GM10847 (cell line): ENCODE measurements around the gene PRAMEF4.
"Not testable (repeated sequence)": the region's sequence is repeated elsewhere in the genome, so short reads cannot be mapped to it uniquely, and the experiment has no call there.

ENCODE experiments used
- POLR2A ChIP-seq: IDR thresholded peaks from 2 replicates; pipeline ENCODE4 v1.6.1; 2011; ENCODE audit not compliant: insufficient read length; ENCODE audit errors: extremely low read depth

PRAMEF4 gene

GRCh38 chr1:12886101-12886500 is at the start of gene PRAMEF4:
Gene PRAMEF4 (minus strand): TSS chr1:12886201. CDS start chr1:12883394, 2,807 bp downstream.
- TF ChIP-seq POLR2A = not testable (repeated sequence)

- TF ChIP-seq POLR2A = not testable (repeated sequence)
These were observed 30.3 kb upstream of the PRAMEF4 start, which contains the start of gene PRAMEF7 for GRCh38 chr1:12916310-12916709. Gene PRAMEF7 (plus strand): TSS chr1:12916610. CDS start chr1:12917693, 1,083 bp downstream.

- not testable (repeated sequence) for TF ChIP-seq POLR2A
These were observed 12.2 kb upstream of the PRAMEF4 start, which contains the start of gene PRAMEF10 for GRCh38 chr1:12898170-12898569. Gene PRAMEF10 (minus strand): TSS chr1:12898270. CDS start chr1:12895847, 2,423 bp downstream.

- not testable (repeated sequence) for TF ChIP-seq POLR2A
These were observed 29.2 kb downstream of the PRAMEF4 start, which contains the start of gene PRAMEF2 for GRCh38 chr1:12856786-12857185. Gene PRAMEF2 (plus strand): TSS chr1:12857086. CDS start chr1:12859010, 1,924 bp downstream.

GRCh38 chr1:12851779-12852178 is 34.2 kb downstream of the PRAMEF4 start:
- no peak for TF ChIP-seq POLR2A

- not testable (repeated sequence) for TF ChIP-seq POLR2A
These were observed 37.4 kb downstream of the PRAMEF4 start, which contains the start of gene HNRNPCL1 for GRCh38 chr1:12848620-12849019. Gene HNRNPCL1 (minus strand): TSS chr1:12848720. CDS start chr1:12848289, 431 bp downstream.

GRCh38 chr1:12831310-12831709 is 54.7 kb downstream of the PRAMEF4 start, which contains the start of gene PRAMEF11:
Gene PRAMEF11 (minus strand): TSS chr1:12831410. CDS start chr1:12828789, 2,621 bp downstream.
- TF ChIP-seq POLR2A = not testable (repeated sequence)
